ENCODE data around the gene MBNL2. TPM values are rescaled to one million over a fixed set of nuclear protein-coding genes. Genes with fewer than 3 reads are reported as not detected.

MBNL2 gene
- total RNA-seq, 1 experiment from 2014 or later, result 74.3 TPM

DNA sequence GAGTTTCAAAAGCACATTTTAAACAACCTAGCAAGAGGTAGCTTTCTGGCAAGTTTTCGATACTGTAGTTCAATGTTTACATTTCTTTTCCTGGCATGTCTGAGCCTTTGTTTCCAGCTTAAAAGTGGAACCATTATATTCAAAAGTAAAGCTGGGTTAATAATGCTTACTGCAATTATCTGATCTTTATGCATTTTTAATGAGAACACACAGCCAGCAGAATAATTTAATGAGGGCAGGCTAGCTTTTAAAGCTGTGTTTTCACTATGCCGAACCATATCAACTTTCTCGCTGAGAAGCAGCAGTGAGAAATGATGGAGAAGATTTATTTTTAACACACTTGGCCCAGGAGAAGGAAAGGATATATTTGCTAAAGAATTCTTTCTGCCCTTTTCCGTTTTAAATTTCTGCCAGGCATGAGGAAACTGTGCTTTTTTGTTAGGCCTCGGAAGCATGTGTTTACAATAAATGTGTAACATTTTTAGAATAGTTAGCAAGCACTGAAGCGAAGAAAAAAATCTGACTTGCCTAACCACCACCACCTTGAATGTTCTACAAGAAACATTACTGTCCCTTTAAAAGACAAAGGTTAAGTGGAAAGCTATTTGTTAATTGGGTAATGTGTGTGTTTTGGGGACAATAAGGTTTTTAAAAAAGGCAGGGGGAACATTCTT is 1.0 kb downstream of the MBNL2 start:
- no peak for DNase-seq (ENCODE audit: unreplicated experiment)
- Mint-ChIP-seq H3K4me1 (ENCODE audit: insufficient read depth, unreplicated experiment) (peaks cover 33% of the 10 kb centered on the region), H3K27ac (ENCODE audit: low read depth, unreplicated experiment) (peak overlapping the region; percentile 94), H3K27me3 (ENCODE audit: insufficient read depth, unreplicated experiment) (no peaks in the 10 kb centered on the region), H3K9me3 (ENCODE audit: unreplicated experiment) (no peaks in the 10 kb centered on the region), H3K36me3 (ENCODE audit: insufficient read depth, unreplicated experiment) (peaks cover 7% of the 10 kb centered on the region), H3K4me3 (ENCODE audit: unreplicated experiment) (peak overlapping the region; percentile 91)
- intact Hi-C loops (cut with micrococcal nuclease), result loop anchor here (1.0 to 5.0 kb wide), 6 partner anchors 33 to 589 kb away; no protein-coding TSS in a partner anchor
- TF ChIP-seq, protein P1, sequence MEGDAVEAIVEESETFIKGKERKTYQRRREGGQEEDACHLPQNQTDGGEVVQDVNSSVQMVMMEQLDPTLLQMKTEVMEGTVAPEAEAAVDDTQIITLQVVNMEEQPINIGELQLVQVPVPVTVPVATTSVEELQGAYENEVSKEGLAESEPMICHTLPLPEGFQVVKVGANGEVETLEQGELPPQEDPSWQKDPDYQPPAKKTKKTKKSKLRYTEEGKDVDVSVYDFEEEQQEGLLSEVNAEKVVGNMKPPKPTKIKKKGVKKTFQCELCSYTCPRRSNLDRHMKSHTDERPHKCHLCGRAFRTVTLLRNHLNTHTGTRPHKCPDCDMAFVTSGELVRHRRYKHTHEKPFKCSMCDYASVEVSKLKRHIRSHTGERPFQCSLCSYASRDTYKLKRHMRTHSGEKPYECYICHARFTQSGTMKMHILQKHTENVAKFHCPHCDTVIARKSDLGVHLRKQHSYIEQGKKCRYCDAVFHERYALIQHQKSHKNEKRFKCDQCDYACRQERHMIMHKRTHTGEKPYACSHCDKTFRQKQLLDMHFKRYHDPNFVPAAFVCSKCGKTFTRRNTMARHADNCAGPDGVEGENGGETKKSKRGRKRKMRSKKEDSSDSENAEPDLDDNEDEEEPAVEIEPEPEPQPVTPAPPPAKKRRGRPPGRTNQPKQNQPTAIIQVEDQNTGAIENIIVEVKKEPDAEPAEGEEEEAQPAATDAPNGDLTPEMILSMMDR (IDR thresholded peaks at IDR 0.05; ENCODE audit: unreplicated experiment), result no peak
- ChIA-PET CTCF (interaction anchor here (0.6 to 10.1 kb wide), 39 partner anchors 8 to 1818 kb away, joined by 3 to 114 read pairs (median 5); no protein-coding TSS in a partner anchor), POLR2A (interaction anchor here (0.6 to 11.7 kb wide), 55 partner anchors 8 to 1546 kb away, joined by 3 to 423 read pairs (median 6); partner anchors contain the start of genes DNAJC3 and RAP2A)
- no TSS peak for BruUV-seq (replicated peaks)

GRCh38 chr13:97223711-97224541 is 1.8 kb downstream of the MBNL2 start:
- Mint-ChIP-seq H3K27me3 (ENCODE audit: insufficient read depth, unreplicated experiment) (no peaks in the 10 kb centered on the region), H3K9me3 (ENCODE audit: unreplicated experiment) (no peaks in the 10 kb centered on the region), H3K4me1 (ENCODE audit: insufficient read depth, unreplicated experiment) (peaks cover 33% of the 10 kb centered on the region), H3K4me3 (ENCODE audit: unreplicated experiment) (peak overlapping the region; percentile 91), H3K36me3 (ENCODE audit: insufficient read depth, unreplicated experiment) (peaks cover 7% of the 10 kb centered on the region), H3K27ac (ENCODE audit: low read depth, unreplicated experiment) (peak overlapping the region; percentile 94)
- peak; percentile 89 for DNase-seq (ENCODE audit: unreplicated experiment)
- no TSS peak for BruUV-seq (replicated peaks)
- intact Hi-C loops (cut with micrococcal nuclease), result loop anchor here (1.0 to 5.0 kb wide), 6 partner anchors 32 to 588 kb away; no protein-coding TSS in a partner anchor
- ChIA-PET POLR2A (interaction anchor here (0.6 to 11.7 kb wide), 43 partner anchors 9 to 1841 kb away, joined by 3 to 423 read pairs (median 14); partner anchors contain the start of genes DNAJC3 and RAP2A), CTCF (interaction anchor here (0.6 to 10.1 kb wide), 46 partner anchors 10 to 1819 kb away, joined by 3 to 114 read pairs (median 4); no protein-coding TSS in a partner anchor)
- TF ChIP-seq, protein P1 (IDR thresholded peaks at IDR 0.05; ENCODE audit: unreplicated experiment), result no peak

DNA sequence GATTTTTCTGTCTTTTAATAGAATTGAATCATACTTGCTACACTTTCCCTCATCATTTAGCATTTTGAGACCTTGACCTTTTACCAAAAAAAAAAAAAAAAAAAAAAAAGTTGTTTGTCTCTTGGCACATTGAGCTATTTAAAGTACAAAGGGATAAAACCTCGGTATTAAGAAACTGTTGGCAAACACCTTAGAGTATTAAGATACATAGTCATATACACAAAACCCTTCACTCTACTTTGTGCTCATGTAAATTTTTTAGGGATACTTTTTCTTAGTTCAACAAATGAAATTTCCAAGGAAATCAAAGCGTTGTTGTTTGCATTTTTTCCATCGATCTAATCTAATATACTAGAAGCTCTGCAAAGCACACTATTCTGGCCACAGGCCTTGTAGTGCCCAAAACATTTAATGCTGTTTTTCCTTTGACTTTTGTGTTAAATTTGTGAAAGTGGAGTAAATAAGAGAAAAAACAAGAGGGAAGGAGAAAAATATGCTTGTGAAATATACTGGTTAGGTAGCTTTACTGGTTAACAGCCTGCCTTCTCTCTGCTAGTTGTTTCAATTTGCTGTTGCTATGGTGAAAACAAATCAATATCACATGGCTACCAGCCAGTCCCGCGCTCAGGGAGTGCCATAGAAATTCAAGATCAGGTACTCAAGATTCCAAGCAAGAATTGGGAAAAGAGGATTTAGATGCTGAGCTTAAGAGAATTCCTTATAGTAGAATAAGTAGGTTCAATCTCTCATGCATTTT is 2.6 kb downstream of the MBNL2 start:
- CTCF ChIA-PET, result interaction anchor here (0.5 to 10.1 kb wide), 32 partner anchors 9 to 1527 kb away, joined by 3 to 114 read pairs (median 4); no protein-coding TSS in a partner anchor
- Mint-ChIP-seq H3K4me1 (ENCODE audit: insufficient read depth, unreplicated experiment) (peaks cover 39% of the 10 kb centered on the region), H3K36me3 (ENCODE audit: insufficient read depth, unreplicated experiment) (peaks cover 7% of the 10 kb centered on the region), H3K9me3 (ENCODE audit: unreplicated experiment) (no peaks in the 10 kb centered on the region), H3K4me3 (ENCODE audit: unreplicated experiment) (peak overlapping the region; percentile 91), H3K27me3 (ENCODE audit: insufficient read depth, unreplicated experiment) (no peaks in the 10 kb centered on the region), H3K27ac (ENCODE audit: low read depth, unreplicated experiment) (peak overlapping the region; percentile 94)
- intact Hi-C loops (cut with micrococcal nuclease), result loop anchor here (1.0 to 5.0 kb wide), 2 partner anchors 51 to 588 kb away; no protein-coding TSS in a partner anchor
- DNase-seq (ENCODE audit: unreplicated experiment), result peak; percentile 38
- POLR2A ChIA-PET, result interaction anchor here (0.9 to 11.7 kb wide), 31 partner anchors 9 to 1842 kb away, joined by 3 to 423 read pairs (median 18); partner anchors contain the start of genes DNAJC3 and RAP2A
- TF ChIP-seq, protein P1 (IDR thresholded peaks at IDR 0.05; ENCODE audit: unreplicated experiment), result no peak
- BruUV-seq (replicated peaks), result TSS peak; percentile 78

Measured in MCF 10A (cell line).